GM18520 (cell line): ENCODE data around the gene GPR176.
"Not testable (repeated sequence)": the region's sequence is repeated elsewhere in the genome, so short reads cannot be mapped to it uniquely, and the experiment has no call there.

Experiments
- ATAC-seq: cut with Tn5 transposase; IDR thresholded peaks from one replicate; pipeline ENCODE4 v1.9.1; 2021; ENCODE audit not compliant: unreplicated experiment

Gene GPR176

GRCh38 chr15:39817892-39818291, 102.2 kb downstream of the GPR176 start:
- no peak for ATAC-seq

GRCh38 chr15:39814489-39814888, 105.6 kb downstream of the GPR176 start:
- ATAC-seq, result no peak

DNA sequence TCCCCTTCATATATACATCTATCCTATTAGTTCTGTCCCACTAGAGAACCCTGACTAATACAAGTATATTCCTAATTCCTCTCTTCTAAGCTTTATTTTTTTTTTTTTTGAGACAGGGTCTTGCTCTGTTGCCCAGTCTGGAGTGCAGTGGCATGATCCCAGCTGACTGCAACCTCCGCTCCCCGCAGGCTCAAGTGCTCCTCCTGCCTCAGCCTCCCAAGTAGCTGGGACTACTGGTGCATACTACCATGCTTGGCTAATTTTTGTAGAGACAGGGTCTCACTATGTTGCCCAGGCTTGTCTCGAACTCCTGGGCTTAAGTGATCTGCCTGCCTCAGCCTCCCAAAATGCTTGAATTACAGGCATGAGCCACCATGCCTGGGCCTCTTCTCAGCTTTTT, 107.4 kb downstream of the GPR176 start:
- ATAC-seq, result not testable (repeated sequence)

DNA sequence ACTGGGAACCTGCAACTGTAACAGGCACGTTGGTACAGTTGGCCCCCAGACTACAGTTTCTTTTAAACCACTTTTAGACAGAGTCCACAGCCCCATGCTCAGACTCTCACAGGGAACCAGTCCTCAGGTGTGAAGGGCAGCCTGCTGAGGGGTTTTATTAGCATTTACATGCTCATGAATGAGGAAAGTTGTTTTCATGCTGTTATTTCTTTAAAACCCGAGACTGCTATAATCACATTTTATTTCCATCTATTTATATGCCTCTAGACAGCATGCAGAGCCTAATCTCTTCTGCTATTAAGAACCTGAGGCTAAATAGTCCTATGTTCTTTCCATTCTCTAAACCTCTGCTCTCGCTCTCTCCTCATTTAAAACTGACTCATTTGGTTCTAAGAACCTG, 111.2 kb downstream of the GPR176 start:
- no peak for ATAC-seq

DNA sequence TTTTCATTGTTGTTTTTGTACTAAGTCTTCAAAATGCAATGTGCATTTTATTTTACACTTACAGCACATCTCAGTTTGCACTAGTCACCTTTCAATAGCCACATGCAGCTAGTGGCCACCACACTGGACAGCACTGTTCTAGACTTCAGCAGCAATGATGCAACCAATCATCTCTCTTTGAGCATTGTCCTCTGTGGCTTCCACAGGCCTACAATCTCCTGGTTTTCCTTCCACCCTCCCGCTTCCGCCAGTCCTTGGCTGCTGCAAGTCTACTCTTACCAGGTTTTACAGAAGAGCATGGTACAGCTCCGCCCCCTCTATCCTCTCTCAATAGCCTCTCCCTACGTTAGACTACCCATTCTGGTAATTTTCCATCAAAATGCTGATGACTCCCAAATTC, 112.3 kb downstream of the GPR176 start:
- ATAC-seq, result no peak

DNA sequence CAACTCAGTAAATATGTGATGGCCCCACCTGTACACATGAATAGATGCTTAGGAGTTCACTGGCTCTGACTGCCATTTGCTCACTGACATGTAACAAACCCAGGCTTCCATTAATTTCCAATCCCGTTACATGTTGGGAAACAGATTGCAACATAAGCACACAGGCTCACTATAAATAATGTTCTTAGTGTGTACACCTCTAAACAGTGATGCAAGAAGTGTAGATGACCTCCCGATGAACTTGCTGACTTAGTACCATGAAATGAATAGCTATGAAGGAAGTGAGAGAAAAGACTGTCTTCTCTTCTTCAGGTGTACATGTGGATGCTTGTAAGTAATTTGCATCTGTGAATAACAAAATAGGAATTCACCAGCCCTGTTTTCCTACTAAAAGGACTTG, 116.0 kb downstream of the GPR176 start:
- peak; percentile 37 for ATAC-seq

DNA sequence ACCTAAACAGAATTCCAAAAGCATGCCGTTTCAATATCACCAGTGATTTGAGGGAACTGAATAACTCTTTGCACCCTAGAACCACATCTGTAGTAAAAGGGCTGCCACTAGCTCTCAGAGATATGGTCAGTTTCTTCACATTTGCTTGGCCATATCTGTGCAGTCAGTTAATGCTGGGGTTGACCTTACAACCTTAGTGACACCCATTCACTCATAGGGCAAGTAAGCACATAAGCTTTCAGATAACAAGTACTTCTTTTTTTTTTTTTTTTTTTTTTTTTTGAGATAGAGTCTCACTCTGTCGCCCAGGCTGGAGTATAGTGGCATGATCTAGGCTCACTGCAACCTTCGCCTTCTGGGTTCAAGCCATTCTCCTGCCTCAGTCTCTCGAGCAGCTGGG, 117.0 kb downstream of the GPR176 start:
- no peak for ATAC-seq

DNA sequence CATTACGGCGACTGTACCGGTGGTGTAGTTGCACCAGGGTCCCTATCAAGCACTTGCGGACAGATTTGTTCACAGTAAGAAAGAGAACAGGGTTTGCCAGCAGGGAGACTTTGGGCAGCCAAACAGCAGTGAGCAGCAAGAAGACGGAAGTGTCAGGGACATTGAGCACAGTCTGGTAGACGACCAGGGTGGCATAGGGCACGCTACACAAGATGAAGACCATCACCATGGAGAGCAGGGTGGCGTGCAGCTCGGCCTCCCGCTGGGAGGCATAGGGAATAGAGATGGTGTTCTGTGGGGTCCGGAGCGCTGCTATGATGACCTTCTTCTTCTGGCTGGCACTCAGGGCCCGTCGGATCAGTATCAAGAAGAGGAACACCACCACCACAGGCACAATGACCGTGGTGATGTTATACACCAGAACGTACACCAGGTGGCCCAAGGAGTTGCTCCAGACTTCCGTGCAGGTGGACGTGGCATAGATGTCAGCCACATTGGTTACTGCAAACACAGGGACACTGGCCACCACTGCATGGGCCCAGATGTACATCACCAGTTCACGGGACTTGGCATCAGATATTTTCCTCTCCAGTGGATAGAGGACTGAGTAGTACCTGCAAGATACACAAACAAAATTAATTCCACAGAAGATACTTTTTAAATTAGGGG, 118.3 kb downstream of the GPR176 start:
- ATAC-seq, result no peak

- no peak for ATAC-seq
Measured at GRCh38 chr15:39799552-39800011, 120.5 kb downstream of the GPR176 start.

DNA sequence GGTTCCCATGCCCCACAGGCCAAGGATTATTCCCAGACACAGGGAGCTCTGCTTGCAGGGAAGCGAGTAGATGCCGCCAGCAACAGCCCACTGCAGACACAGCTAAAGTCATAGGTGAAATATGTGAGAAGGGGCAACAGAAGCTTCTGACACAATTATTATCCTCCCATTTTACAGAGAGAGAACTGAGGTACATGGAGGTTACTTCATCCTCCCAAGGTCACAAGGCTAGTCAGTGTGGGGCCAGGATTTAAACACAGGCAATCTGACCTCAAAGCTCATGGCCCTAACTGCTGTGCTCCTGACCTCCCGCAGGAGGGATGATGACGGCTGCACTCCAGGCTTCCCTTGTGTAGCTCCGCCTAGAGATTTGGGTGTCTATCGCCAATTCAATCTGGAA, 121.7 kb downstream of the GPR176 start:
- no peak for ATAC-seq

DNA sequence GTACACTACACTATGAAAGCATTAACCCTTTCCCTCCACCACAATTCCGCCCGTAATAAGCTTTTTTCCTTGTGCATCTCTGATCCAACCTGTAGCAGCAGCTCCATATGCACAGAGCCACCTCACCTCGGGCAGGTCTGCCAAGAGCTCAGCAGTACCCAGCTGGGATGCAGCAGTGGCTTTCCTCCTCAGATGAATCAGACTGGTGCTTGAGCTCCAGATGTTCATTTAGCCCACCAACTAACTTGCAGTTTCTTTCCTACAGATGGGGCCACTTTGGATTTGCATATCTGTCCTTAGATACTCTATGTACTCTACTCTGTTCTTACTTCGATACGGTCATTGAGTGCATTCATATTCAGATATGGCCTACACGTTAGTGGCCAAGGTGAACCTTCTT, 122.7 kb downstream of the GPR176 start:
- no peak for ATAC-seq

- ATAC-seq, result no peak
Measured at GRCh38 chr15:39796601-39797000, 123.5 kb downstream of the GPR176 start.

DNA sequence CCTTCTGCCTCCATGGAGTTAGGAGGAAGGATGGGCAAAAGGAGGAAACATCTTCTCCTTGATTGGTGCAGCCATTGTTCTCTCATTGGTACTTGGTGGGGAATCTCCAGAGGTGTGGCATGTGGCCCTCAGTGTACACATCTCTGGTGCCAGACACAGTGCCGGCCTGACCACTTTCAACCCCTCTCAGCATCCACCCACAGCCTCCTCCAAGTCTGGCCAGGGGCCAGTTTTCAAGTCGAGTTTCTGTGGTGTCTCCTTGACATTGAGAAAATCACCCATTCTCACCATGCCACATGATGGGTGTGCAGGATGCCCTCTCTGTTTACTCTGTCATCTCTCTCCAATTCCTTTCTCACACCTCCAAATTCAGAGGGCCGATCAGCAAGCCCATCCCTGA, 124.6 kb downstream of the GPR176 start:
- no peak for ATAC-seq

- no peak for ATAC-seq
Measured at GRCh38 chr15:39794954-39795353, 125.1 kb downstream of the GPR176 start.

GRCh38 chr15:39793923-39794322, 126.1 kb downstream of the GPR176 start:
- no peak for ATAC-seq

DNA sequence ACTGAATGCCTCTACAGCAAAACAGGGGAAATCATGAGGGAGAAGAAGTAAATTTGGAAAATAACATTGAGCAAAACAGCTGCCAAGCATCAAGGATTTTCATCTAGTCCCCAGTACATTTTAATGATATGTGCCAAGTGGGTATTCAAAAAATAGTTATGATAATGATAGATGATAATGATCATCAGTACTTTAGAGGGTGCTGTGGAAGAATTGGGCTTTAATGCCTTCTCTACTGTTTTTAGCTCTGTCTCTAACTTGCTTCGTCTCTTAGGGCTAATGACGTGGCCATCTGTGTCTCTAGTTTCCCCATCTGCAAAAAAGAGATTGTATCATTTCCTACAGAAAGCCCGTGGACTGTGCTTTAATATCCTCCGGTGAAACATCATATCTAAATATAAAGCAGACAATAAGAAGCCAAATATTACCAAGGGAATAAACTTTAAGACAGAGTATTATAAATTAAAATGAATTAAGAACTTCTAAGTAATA, 127.2 kb downstream of the GPR176 start:
- ATAC-seq, result no peak

GRCh38 chr15:39792025-39792843, 127.8 kb downstream of the GPR176 start:
- no peak for ATAC-seq

DNA sequence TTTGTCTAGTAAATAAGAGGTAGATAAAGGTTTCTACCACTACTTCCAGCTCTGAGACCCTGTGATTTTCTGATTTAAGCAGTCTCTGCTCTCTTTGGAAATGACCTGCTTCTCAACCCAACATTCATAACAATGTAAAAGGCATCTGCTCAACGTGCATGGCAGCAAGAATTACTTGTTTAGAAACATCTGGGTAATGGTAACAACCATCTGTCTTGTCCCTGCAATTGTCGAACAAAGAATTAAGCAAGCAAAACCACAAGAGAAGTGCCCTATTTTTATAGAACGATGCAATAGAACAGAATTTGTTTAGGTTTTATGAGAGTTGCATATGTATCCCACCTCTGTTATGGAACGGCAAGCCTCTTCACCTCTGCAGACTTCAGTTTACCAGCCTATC, 130.3 kb downstream of the GPR176 start:
- no peak for ATAC-seq

DNA sequence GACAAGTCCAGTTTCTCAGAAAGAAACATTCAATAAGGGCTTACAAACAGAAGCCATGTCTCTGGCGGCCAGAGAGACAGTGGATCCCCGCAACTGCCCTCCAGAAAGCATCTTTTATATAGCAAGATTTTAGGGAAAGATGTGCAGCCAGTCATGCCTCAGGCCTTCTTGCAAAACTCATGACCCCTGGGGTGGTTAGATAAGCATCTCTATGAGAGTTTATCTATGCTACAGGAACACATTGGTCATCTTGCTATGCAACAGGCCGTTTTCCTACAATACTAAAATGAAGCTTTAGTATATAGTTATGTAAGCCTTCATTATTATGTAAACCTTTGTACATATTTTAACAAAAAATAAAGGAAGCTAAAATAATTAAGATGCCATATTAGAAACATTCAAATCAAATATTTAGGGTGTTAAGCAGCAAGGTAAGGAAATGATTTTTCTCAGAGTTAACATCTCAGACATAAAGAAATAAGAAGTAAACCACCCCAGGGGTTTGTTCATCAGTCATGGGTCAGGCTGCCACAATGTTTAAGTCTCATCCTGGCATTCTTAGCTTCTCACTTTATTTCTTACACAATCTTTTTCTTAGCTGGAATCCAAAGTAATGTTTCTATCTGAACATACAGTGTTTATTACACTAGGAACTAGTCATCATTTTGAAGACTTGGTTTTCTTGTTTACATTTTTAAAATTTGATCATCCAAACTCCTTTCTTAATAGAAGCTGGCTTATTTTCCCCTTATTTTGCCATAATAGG, 131.1 kb downstream of the GPR176 start:
- no peak for ATAC-seq

DNA sequence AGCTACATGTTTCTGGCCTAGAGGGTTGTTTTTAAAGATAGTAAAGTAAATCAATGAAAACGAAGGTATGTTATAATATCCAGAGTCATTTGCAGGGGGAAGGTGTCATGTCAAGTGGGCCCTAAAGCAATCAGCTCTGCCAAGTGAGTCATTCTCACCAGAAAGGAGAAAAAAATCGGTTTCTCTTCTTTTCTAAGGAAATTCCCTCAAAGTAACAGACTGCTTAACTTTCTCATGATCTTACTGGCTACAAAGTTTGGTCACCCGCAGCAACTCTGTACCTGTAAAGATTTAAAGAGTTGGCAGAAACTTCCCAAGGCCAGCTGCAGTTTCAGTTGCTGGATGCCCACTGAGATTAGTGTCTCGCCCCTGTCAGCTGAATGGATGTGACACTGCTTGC, 132.0 kb downstream of the GPR176 start:
- peak; percentile 58 for ATAC-seq

- no peak for ATAC-seq
Measured at GRCh38 chr15:39787479-39787878, 132.6 kb downstream of the GPR176 start.
